Measurements from ENCODE around the gene SPATS2L. TPM values are rescaled to one million over a fixed set of nuclear protein-coding genes. Genes with fewer than 3 reads are reported as not detected.
A peak's percentile ranks its signal among the peaks of the same experiment; 100 is the strongest.

Gene SPATS2L
- total and polyA plus RNA-seq, 2 experiments from 2014 or later, result 118 to 154 TPM

GRCh38 chr2:200453853-200454534 is 147.5 kb downstream of the SPATS2L start:
- H3K9me3 Mint-ChIP-seq, result no peaks in the 10 kb centered on the region
- H3K4me1 Mint-ChIP-seq, result peaks cover 16% of the 10 kb centered on the region
- H3K36me3 Mint-ChIP-seq (ENCODE audit: low read depth), result peaks cover 40% of the 10 kb centered on the region
- Histone ChIP-seq H3K79me2 (replicated peaks; ENCODE audit: insufficient read depth) (no peaks in the 10 kb centered on the region; the same call in none of the 2 replicates), H2AFZ (no peak overlapping the region), H4K20me1 (replicated peaks; ENCODE audit: insufficient read depth) (peaks cover 6% of the 10 kb centered on the region; the same call in 1 of the 2 replicates), H3K27me3 (ENCODE audit: insufficient read depth) (no peaks in the 10 kb centered on the region), H3K4me3 (no peak overlapping the region), H3K4me2 (no peak overlapping the region), H3K36me3 (ENCODE audit: insufficient read depth) (peaks cover 18% of the 10 kb centered on the region), H3K27ac (ENCODE audit: low read depth) (0 out of 2 replicates have a peak overlapping the region, but pooled peaks have one; percentile 18), H3K4me1 (ENCODE audit: insufficient read depth) (peaks cover 7% of the 10 kb centered on the region), H3K9me2 (ENCODE audit: insufficient read depth) (no peaks in the 10 kb centered on the region), H3F3A (replicated peaks; ENCODE audit: low read depth) (no peaks in the 10 kb centered on the region)
- DNase-seq (ENCODE audit: low spot score) (peak; percentile 24), ATAC-seq (peak; percentile 43)
- H3K27ac Mint-ChIP-seq, result no peak overlapping the region
- TF ChIP-seq CREB1 (CRISPR knock-in tag; IDR thresholded peaks at IDR 0.05; ENCODE audit: low read depth) (no peak), ZNF331 (CRISPR knock-in tag; IDR thresholded peaks at IDR 0.05; ENCODE audit: low read depth) (no peak), CTCF (conservative IDR thresholded peaks at IDR 0.05; ENCODE audit: low read depth in 2 of 2) (peak in 1 of 2 experiments; percentile 15; a peak in 1 of 4 replicates), STAT1 (IDR thresholded peaks at IDR 0.05; ENCODE audit: unreplicated experiment) (no peak), JUNB (IDR thresholded peaks at IDR 0.05; ENCODE audit: unreplicated experiment) (no peak), POLR2AphosphoS5 (IDR thresholded peaks at IDR 0.05; ENCODE audit: low read depth) (no peak), NANOG (IDR thresholded peaks at IDR 0.05; ENCODE audit: borderline replicate concordance) (no peak), ZNF114 (CRISPR knock-in tag; IDR thresholded peaks at IDR 0.05) (no peak), EZH2 (IDR thresholded peaks at IDR 0.05; ENCODE audit: low read depth, unreplicated experiment) (no peak), EZH2phosphoT487 (IDR thresholded peaks at IDR 0.05; ENCODE audit: unreplicated experiment) (no peak)
- TF ChIP-seq, protein P1, sequence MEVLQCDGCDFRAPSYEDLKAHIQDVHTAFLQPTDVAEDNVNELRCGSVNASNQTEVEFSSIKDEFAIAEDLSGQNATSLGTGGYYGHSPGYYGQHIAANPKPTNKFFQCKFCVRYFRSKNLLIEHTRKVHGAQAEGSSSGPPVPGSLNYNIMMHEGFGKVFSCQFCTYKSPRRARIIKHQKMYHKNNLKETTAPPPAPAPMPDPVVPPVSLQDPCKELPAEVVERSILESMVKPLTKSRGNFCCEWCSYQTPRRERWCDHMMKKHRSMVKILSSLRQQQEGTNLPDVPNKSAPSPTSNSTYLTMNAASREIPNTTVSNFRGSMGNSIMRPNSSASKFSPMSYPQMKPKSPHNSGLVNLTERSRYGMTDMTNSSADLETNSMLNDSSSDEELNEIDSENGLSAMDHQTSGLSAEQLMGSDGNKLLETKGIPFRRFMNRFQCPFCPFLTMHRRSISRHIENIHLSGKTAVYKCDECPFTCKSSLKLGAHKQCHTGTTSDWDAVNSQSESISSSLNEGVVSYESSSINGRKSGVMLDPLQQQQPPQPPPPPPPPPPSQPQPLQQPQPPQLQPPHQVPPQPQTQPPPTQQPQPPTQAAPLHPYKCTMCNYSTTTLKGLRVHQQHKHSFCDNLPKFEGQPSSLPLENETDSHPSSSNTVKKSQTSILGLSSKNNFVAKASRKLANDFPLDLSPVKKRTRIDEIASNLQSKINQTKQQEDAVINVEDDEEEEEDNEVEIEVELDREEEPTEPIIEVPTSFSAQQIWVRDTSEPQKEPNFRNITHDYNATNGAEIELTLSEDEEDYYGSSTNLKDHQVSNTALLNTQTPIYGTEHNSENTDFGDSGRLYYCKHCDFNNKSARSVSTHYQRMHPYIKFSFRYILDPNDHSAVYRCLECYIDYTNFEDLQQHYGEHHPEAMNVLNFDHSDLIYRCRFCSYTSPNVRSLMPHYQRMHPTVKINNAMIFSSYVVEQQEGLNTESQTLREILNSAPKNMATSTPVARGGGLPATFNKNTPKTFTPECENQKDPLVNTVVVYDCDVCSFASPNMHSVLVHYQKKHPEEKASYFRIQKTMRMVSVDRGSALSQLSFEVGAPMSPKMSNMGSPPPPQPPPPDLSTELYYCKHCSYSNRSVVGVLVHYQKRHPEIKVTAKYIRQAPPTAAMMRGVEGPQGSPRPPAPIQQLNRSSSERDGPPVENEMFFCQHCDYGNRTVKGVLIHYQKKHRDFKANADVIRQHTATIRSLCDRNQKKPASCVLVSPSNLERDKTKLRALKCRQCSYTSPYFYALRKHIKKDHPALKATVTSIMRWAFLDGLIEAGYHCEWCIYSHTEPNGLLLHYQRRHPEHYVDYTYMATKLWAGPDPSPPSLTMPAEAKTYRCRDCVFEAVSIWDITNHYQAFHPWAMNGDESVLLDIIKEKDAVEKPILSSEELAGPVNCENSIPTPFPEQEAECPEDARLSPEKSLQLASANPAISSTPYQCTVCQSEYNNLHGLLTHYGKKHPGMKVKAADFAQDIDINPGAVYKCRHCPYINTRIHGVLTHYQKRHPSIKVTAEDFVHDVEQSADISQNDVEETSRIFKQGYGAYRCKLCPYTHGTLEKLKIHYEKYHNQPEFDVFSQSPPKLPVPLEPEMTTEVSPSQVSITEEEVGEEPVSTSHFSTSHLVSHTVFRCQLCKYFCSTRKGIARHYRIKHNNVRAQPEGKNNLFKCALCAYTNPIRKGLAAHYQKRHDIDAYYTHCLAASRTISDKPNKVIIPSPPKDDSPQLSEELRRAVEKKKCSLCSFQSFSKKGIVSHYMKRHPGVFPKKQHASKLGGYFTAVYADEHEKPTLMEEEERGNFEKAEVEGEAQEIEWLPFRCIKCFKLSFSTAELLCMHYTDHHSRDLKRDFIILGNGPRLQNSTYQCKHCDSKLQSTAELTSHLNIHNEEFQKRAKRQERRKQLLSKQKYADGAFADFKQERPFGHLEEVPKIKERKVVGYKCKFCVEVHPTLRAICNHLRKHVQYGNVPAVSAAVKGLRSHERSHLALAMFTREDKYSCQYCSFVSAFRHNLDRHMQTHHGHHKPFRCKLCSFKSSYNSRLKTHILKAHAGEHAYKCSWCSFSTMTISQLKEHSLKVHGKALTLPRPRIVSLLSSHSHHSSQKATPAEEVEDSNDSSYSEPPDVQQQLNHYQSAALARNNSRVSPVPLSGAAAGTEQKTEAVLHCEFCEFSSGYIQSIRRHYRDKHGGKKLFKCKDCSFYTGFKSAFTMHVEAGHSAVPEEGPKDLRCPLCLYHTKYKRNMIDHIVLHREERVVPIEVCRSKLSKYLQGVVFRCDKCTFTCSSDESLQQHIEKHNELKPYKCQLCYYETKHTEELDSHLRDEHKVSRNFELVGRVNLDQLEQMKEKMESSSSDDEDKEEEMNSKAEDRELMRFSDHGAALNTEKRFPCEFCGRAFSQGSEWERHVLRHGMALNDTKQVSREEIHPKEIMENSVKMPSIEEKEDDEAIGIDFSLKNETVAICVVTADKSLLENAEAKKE (CRISPR knock-in tag; IDR thresholded peaks at IDR 0.05), result peak; percentile 2; the same call in 1 of the 2 replicates
- TF ChIP-seq, protein P2, sequence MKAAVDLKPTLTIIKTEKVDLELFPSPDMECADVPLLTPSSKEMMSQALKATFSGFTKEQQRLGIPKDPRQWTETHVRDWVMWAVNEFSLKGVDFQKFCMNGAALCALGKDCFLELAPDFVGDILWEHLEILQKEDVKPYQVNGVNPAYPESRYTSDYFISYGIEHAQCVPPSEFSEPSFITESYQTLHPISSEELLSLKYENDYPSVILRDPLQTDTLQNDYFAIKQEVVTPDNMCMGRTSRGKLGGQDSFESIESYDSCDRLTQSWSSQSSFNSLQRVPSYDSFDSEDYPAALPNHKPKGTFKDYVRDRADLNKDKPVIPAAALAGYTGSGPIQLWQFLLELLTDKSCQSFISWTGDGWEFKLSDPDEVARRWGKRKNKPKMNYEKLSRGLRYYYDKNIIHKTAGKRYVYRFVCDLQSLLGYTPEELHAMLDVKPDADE (IDR thresholded peaks at IDR 0.05), result no peak
- TF ChIP-seq, protein P3, sequence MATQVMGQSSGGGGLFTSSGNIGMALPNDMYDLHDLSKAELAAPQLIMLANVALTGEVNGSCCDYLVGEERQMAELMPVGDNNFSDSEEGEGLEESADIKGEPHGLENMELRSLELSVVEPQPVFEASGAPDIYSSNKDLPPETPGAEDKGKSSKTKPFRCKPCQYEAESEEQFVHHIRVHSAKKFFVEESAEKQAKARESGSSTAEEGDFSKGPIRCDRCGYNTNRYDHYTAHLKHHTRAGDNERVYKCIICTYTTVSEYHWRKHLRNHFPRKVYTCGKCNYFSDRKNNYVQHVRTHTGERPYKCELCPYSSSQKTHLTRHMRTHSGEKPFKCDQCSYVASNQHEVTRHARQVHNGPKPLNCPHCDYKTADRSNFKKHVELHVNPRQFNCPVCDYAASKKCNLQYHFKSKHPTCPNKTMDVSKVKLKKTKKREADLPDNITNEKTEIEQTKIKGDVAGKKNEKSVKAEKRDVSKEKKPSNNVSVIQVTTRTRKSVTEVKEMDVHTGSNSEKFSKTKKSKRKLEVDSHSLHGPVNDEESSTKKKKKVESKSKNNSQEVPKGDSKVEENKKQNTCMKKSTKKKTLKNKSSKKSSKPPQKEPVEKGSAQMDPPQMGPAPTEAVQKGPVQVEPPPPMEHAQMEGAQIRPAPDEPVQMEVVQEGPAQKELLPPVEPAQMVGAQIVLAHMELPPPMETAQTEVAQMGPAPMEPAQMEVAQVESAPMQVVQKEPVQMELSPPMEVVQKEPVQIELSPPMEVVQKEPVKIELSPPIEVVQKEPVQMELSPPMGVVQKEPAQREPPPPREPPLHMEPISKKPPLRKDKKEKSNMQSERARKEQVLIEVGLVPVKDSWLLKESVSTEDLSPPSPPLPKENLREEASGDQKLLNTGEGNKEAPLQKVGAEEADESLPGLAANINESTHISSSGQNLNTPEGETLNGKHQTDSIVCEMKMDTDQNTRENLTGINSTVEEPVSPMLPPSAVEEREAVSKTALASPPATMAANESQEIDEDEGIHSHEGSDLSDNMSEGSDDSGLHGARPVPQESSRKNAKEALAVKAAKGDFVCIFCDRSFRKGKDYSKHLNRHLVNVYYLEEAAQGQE (IDR thresholded peaks at IDR 0.05; ENCODE audit: unreplicated experiment), result no peak
- H3K4me3 Mint-ChIP-seq, result no peak overlapping the region
- peaks cover 7% of the 10 kb centered on the region for H3K27me3 Mint-ChIP-seq (ENCODE audit: insufficient read depth, low read depth, poor library complexity)

Measured in GM23338 (cell line).